Neural cell (in vitro differentiated cells): ENCODE results near the gene DYNC1LI2. TPM values are rescaled to one million over a fixed set of nuclear protein-coding genes. Genes with fewer than 3 reads are reported as not detected.

Experiments
- H2AFZ ChIP-seq: fragments of 200-600, 300-800 bp; sonication (generic), shearing (Covaris generic); 2 replicates; pipeline ENCODE4 v1.6.0; 2014; ENCODE audit warnings: low read depth, mild to moderate bottlenecking, antibody characterized with exemption, low read length, moderate library complexity
- H3F3A ChIP-seq: fragments of 200-600 bp; shearing (Covaris generic); 2 replicates; pipeline ENCODE4 v1.6.1; 2016; ENCODE audit warnings: mild to moderate bottlenecking, moderate library complexity, mixed read lengths, antibody characterized with exemption, low read length; ENCODE audit not compliant: insufficient read depth, poor library complexity, severe bottlenecking
- H3K27ac ChIP-seq: fragments of 200-600, 300-800 bp; sonication (generic), shearing (Covaris generic); 2 replicates; pipeline ENCODE4 v1.5.1; 2014; ENCODE audit warnings: mild to moderate bottlenecking, low read length, moderate library complexity
- H3K27me3 ChIP-seq: fragments of 300-800, 200-600 bp; sonication (generic), shearing (Covaris generic); 2 replicates; pipeline ENCODE4 v1.6.0; 2014; ENCODE audit warnings: mild to moderate bottlenecking, low read depth, low read length, moderate library complexity; ENCODE audit not compliant: insufficient read depth
- H3K36me3 ChIP-seq: fragments of 300-800, 200-600 bp; sonication (generic), shearing (Covaris generic); 2 replicates; pipeline ENCODE4 v1.5.1; 2014; ENCODE audit warnings: mild to moderate bottlenecking, antibody characterized with exemption, low read length, moderate library complexity; ENCODE audit not compliant: insufficient read depth
- H3K4me2 ChIP-seq: fragments of 300-800, 200-600 bp; sonication (generic), shearing (Covaris generic); 2 replicates; pipeline ENCODE4 v1.6.0; 2014; ENCODE audit warnings: mild to moderate bottlenecking, low read length
- H3K4me3 ChIP-seq: fragments of 300-800, 200-600 bp; sonication (generic), shearing (Covaris generic); 2 replicates; pipeline ENCODE4 v1.5.1; 2014; ENCODE audit warnings: mild to moderate bottlenecking, low read length, moderate library complexity
- H3K79me2 ChIP-seq: fragments of 200-600 bp; shearing (Covaris generic); replicated peaks from 2 replicates; pipeline ENCODE4 v1.6.0; 2014; ENCODE audit warnings: mild to moderate bottlenecking, low read length, moderate library complexity; ENCODE audit not compliant: insufficient read depth
- H3K9ac ChIP-seq: fragments of 300-800, 200-600 bp; sonication (generic), shearing (Covaris generic); 2 replicates; pipeline ENCODE4 v1.6.1; 2016; ENCODE audit warnings: mild to moderate bottlenecking, low read length, mixed read lengths
- H3K9me2 ChIP-seq: fragments of 200-600 bp; shearing (Covaris generic); 2 replicates; pipeline ENCODE4 v1.6.1; 2016; ENCODE audit warnings: mild to moderate bottlenecking, low read length, mixed read lengths; ENCODE audit not compliant: insufficient read depth
- H3K9me3 ChIP-seq: fragments of 200-600, 300-800 bp; sonication (generic), shearing (Covaris generic); 2 replicates; pipeline ENCODE4 v1.6.1; 2016; ENCODE audit warnings: mild to moderate bottlenecking, mixed run types, low read length, moderate library complexity, mixed read lengths
- H4K20me1 ChIP-seq: fragments of 200-600 bp; shearing (Covaris generic); 2 replicates; pipeline ENCODE4 v1.6.1; 2016; ENCODE audit warnings: mild to moderate bottlenecking, mixed run types; ENCODE audit not compliant: insufficient read depth
- CTCF ChIP-seq: fragments of 450-650 bp; IDR thresholded peaks from 2 replicates; pipeline ENCODE4 v1.5.1; 2014; ENCODE audit warnings: antibody characterized with exemption, mild to moderate bottlenecking, moderate library complexity; ENCODE audit not compliant: poor library complexity, severe bottlenecking
- EP300 ChIP-seq: fragments of 450-650 bp; conservative IDR thresholded peaks from 2 replicates; pipeline ENCODE4 v1.6.1; 2014; ENCODE audit warnings: antibody characterized with exemption, mild to moderate bottlenecking, moderate library complexity; ENCODE audit not compliant: poor library complexity, severe bottlenecking
- EZH2 ChIP-seq: fragments of 200-600, 300-800 bp; shearing (Covaris generic), sonication (generic); IDR thresholded peaks from 2 replicates; pipeline ENCODE4 v1.6.1; 2014; ENCODE audit warnings: antibody characterized with exemption, low read length, borderline replicate concordance, mild to moderate bottlenecking; ENCODE audit not compliant: insufficient read depth, poor library complexity, severe bottlenecking
- MXI1 ChIP-seq: fragments of 450-650 bp; conservative IDR thresholded peaks from 2 replicates; pipeline ENCODE4 v1.6.1; 2014; ENCODE audit warnings: antibody characterized with exemption, mild to moderate bottlenecking; ENCODE audit not compliant: poor library complexity, severe bottlenecking
- POLR2AphosphoS5 ChIP-seq: IDR thresholded peaks from 2 replicates; pipeline ENCODE4 v1.6.1; 2012
- RAD21 ChIP-seq: fragments of 450-650 bp; conservative IDR thresholded peaks from 2 replicates; pipeline ENCODE4 v1.6.1; 2014; ENCODE audit warnings: antibody characterized with exemption, mild to moderate bottlenecking, moderate library complexity
- REST ChIP-seq: IDR thresholded peaks from 2 replicates; pipeline ENCODE4 v1.6.1; 2012; ENCODE audit warnings: borderline replicate concordance
- SMC3 ChIP-seq: fragments of 450-650 bp; conservative IDR thresholded peaks from 2 replicates; pipeline ENCODE4 v1.6.1; 2014; ENCODE audit warnings: antibody characterized with exemption, mild to moderate bottlenecking, moderate library complexity; ENCODE audit not compliant: poor library complexity
- TAF1 ChIP-seq: IDR thresholded peaks from 2 replicates; pipeline ENCODE4 v1.6.1; 2012; ENCODE audit warnings: low read depth
- polyA plus RNA-seq: library from polyadenylated mRNA; depleted of rRNA; stranded (reverse); fragments of >200 nt; gene quantifications from 2 replicates; pipeline ENCODE4 v1.2.3, GENCODE V29; 2014

DYNC1LI2 gene
- polyA plus RNA-seq, 1 donor from 2014 or later: 249 TPM

- H3K9me3 ChIP-seq: no peaks in the 10 kb centered on the region
- H3K9ac ChIP-seq: no peak overlapping the region
- no peak overlapping the region for H2AFZ ChIP-seq
- no peaks in the 10 kb centered on the region for H3K27me3 ChIP-seq
- no peaks in the 10 kb centered on the region for H4K20me1 ChIP-seq
- H3K27ac ChIP-seq: no peak overlapping the region
- H3K9me2 ChIP-seq: no peaks in the 10 kb centered on the region
- TF ChIP-seq POLR2AphosphoS5: no peak
- no peak for TF ChIP-seq EP300
- TF ChIP-seq EZH2: no peak
- no peak for TF ChIP-seq RAD21
- TF ChIP-seq SMC3: no peak
- TF ChIP-seq REST: no peak
- no peak for TF ChIP-seq MXI1
- TF ChIP-seq TAF1: no peak
- TF ChIP-seq CTCF: no peak
- H3F3A ChIP-seq: no peaks in the 10 kb centered on the region
- no peak overlapping the region for H3K4me2 ChIP-seq
- peaks cover 5% of the 10 kb centered on the region for H3K36me3 ChIP-seq
- no peak overlapping the region for H3K4me3 ChIP-seq
- H3K79me2 ChIP-seq: no peaks in the 10 kb centered on the region
These were observed 34.2 kb downstream of the DYNC1LI2 start for GRCh38 chr16:66717112-66717675.

- no peaks in the 10 kb centered on the region for H4K20me1 ChIP-seq
- no peaks in the 10 kb centered on the region for H3K9me3 ChIP-seq
- H3K9ac ChIP-seq: no peak overlapping the region
- no peaks in the 10 kb centered on the region for H3K79me2 ChIP-seq
- H3K9me2 ChIP-seq: no peaks in the 10 kb centered on the region
- H3K27me3 ChIP-seq: no peaks in the 10 kb centered on the region
- no peaks in the 10 kb centered on the region for H3K36me3 ChIP-seq
- TF ChIP-seq POLR2AphosphoS5 (no peak), CTCF (no peak), TAF1 (no peak), EZH2 (no peak), SMC3 (no peak), EP300 (no peak), REST (no peak), MXI1 (no peak)
- no peak overlapping the region for H3K4me2 ChIP-seq
- H3F3A ChIP-seq: no peaks in the 10 kb centered on the region
- H3K4me3 ChIP-seq: no peak overlapping the region
- no peak overlapping the region for H2AFZ ChIP-seq
- no peak overlapping the region for H3K27ac ChIP-seq
These were observed 36.6 kb downstream of the DYNC1LI2 start for GRCh38 chr16:66714654-66715307.
